Panc1 (cell line): ENCODE results near the gene VPS11. TPM values are rescaled to one million over a fixed set of nuclear protein-coding genes. Genes with fewer than 3 reads are reported as not detected.
A peak's percentile ranks its signal among the peaks of the same experiment; 100 is the strongest.
"Not testable (repeated sequence)": the region's sequence is repeated elsewhere in the genome, so short reads cannot be mapped to it uniquely, and the experiment has no call there.

ENCODE experiments used
- ATAC-seq: fragments of 200-7000 bp; cut with Tn5 transposase; 2 replicates; pipeline ENCODE4 v1.9.1; 2020; ENCODE audit warnings: mild to moderate bottlenecking, moderate library complexity
- BruUV-seq: library from RNA; stranded (reverse); fragments of 400-500 nt; replicated peaks from 2 replicates; lab custom pipeline; 2021; lab: Mats Ljungman, UMichigan
- CTCF ChIA-PET: fragments of 300-600 bp; sonication (Branson Sonifier 250); formaldehyde crosslinking; loops from one replicate; lab custom pipeline; 2022; ENCODE audit warnings: antibody characterized with exemption; lab: Charles Lee
- POLR2A ChIA-PET: fragments of 300-600 bp; sonication (Branson Sonifier 250); formaldehyde crosslinking; loops from one replicate; lab custom pipeline; 2022; ENCODE audit warnings: antibody characterized with exemption; lab: Charles Lee
- DNase-seq: peaks from one replicate; pipeline ENCODE4 v3.0.0-alpha.2; 2010; ENCODE audit warnings: low read depth, low spot score
- H3K27ac ChIP-seq: 2 replicates; pipeline ENCODE4 v1.5.1; 2011; ENCODE audit warnings: mild to moderate bottlenecking, low read length, inconsistent platforms
- H3K27me3 ChIP-seq: fragments of 200-500 bp; sonication (Bioruptor generic); 2 replicates; pipeline ENCODE4 v1.6.0; 2014; ENCODE audit warnings: low read length, inconsistent platforms; ENCODE audit not compliant: control insufficient read depth, insufficient read depth
- H3K36me3 ChIP-seq: fragments of 200-500 bp; sonication (Bioruptor generic); 2 replicates; pipeline ENCODE4 v1.5.1; 2014; ENCODE audit warnings: inconsistent platforms, mild to moderate bottlenecking, low read length, moderate library complexity; ENCODE audit not compliant: control insufficient read depth, insufficient read depth
- H3K4me1 ChIP-seq: 2 replicates; pipeline ENCODE4 v1.5.1; 2011; ENCODE audit warnings: inconsistent platforms, mild to moderate bottlenecking, low read length, moderate library complexity; ENCODE audit not compliant: control insufficient read depth, insufficient read depth
- H3K4me3 ChIP-seq, 2 experiments: 2 replicates each; pipeline ENCODE4 v1.5.1; 2011 to 2012; ENCODE audit warnings: low read depth in 2 of 2, low read length in 2 of 2, mild to moderate bottlenecking in 2 of 2, inconsistent platforms in 1 of 2, moderate library complexity in 1 of 2
- H3K9me3 ChIP-seq: fragments of 200-500 bp; sonication (Bioruptor generic); 2 replicates; pipeline ENCODE4 v1.5.1; 2014; ENCODE audit warnings: low read depth, mild to moderate bottlenecking, inconsistent platforms, low read length, moderate library complexity; ENCODE audit not compliant: control insufficient read depth, insufficient read depth
- POLR2AphosphoS5 ChIP-seq: IDR thresholded peaks from 2 replicates; pipeline ENCODE4 v1.6.1; 2012; ENCODE audit warnings: mild to moderate bottlenecking, low read depth, low read length, moderate library complexity
- SIN3A ChIP-seq: IDR thresholded peaks from 2 replicates; pipeline ENCODE4 v1.6.1; 2012; ENCODE audit warnings: low read depth, mild to moderate bottlenecking, low read length, moderate library complexity, borderline replicate concordance; ENCODE audit not compliant: insufficient read depth
- TCF7L2 ChIP-seq: IDR thresholded peaks from 2 replicates; pipeline ENCODE4 v1.6.1; 2011; ENCODE audit warnings: mild to moderate bottlenecking, low read depth, low read length, inconsistent platforms
- in situ Hi-C: cut with HindIII; loops from 2 replicates; pipeline ENCODE4 v1.10.0; 2016; ENCODE audit warnings: low sequenced_read_pairs, low pct_unique_long_range_greater_than_20kb
- intact Hi-C: fragments of 100-400 bp; cut with micrococcal nuclease; formaldehyde crosslinking; loops from one replicate; pipeline ENCODE4 v1.10.0; 2022; ENCODE audit not compliant: unreplicated experiment
- total RNA-seq: library from RNA; stranded (reverse); gene quantifications from one replicate; pipeline ENCODE4 v1.2.1, GENCODE V29; 2021; ENCODE audit not compliant: unreplicated experiment
- TF ChIP-seq, protein P1 (sequence below): fragments of 450-650 bp; IDR thresholded peaks from 2 replicates; pipeline ENCODE4 v1.5.1; 2017; ENCODE audit warnings: mild to moderate bottlenecking
- TF ChIP-seq, protein P2 (sequence below), 2 experiments: IDR thresholded peaks; 2 replicates each; pipeline ENCODE4 v1.6.1; 2011 to 2012; ENCODE audit warnings: low read depth in 2 of 2, control low read depth in 1 of 2, low read length in 1 of 2, mild to moderate bottlenecking in 1 of 2, moderate library complexity in 1 of 2; ENCODE audit not compliant: insufficient read depth in 1 of 2

Gene VPS11
- total RNA-seq, 1 experiment from 2014 or later: 28.2 TPM

DNA sequence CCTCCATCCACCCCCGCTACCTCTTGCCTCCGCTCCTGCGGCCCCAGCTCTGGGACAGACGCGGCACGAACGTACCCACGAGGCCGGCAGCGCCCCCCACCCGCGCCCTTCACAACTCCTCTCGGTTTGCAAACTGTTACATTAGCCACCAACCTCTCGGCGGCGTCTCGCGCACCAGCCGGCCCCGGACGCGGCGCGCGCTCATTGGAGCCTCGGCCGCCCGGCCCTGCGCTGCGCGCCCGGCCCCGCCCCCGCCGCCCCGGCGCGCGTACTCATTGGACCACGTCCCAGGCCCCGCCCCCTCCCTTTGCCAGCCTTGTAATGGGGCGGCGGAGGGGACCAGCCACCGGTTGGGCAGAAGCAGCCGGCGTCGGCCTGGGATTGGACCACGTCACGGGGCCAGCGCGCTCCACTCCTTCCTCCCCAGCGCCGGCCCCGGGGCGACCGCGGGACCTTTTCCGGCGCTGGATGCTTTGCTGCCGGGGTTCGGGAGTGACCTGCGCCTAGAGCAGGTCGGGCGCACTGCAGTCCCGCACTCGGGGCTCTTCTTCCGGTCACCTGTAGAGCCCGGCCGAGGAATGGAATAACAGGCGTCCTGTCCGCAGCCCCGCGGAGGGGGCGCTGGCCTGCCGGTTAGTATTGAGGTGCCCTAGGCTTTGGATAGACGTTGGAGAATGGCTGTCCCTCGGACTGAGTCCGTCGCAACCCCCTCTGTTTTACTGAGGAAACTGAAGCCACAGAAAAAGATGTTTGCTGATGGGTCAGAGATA, 10.4 kb upstream of the VPS11 start, which contains the start of gene HYOU1:
TSS of gene HYOU1 (minus strand) at position 206 of the 770 bp plus-strand sequence. CDS start 1,045 bp downstream, outside the sequence.
- in situ Hi-C loops: no loop called here
- H3K27ac ChIP-seq: peak within 1 kb of the TSS; percentile 94
- no peaks in the 10 kb centered on the region for H3K27me3 ChIP-seq
- ChIA-PET POLR2A (no interaction called here), CTCF (interaction anchor here (0.5 kb wide), 1 partner anchor 24 kb away, joined by 3 read pairs; no protein-coding TSS in a partner anchor)
- no TSS peak for BruUV-seq
- peak within 1 kb of the TSS; percentile 87 to 97 for H3K4me3 ChIP-seq
- intact Hi-C loops: no loop called here
- H3K9me3 ChIP-seq: no peaks in the 10 kb centered on the region
- peaks cover 19% of the 10 kb centered on the region; the same call in 1 of the 2 replicates for H3K36me3 ChIP-seq
- ATAC-seq (peak; percentile 98), DNase-seq (peak; percentile 53)
- H3K4me1 ChIP-seq: peaks cover 7% of the 10 kb centered on the region; the same call in 1 of the 2 replicates
- TF ChIP-seq TCF7L2 (no peak), SIN3A (0 out of 2 replicates have a peak, but pooled peaks have one; percentile 75), POLR2AphosphoS5 (peak; percentile 82)

DNA sequence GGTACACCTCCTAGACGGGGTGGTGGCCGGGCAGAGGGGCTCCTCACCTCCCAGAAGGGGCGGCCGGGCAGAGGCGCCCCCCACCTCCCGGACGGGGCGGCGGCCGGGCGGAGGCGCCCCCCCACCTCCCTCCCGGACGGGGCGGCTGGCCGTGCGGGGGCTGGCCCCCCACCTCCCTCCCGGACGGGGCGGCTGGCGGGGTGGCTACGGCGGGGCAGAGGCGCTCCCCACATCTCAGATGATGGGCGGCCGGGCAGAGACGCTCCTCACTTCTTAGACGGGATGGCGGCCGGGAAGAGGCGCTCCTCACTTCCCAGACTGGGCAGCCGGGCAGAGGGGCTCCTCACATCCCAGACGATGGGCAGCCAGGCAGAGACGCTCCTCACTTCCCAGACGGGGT, 8.5 kb upstream of the VPS11 start:
- H3K4me3 ChIP-seq, H3K36me3 ChIP-seq, ATAC-seq, DNase-seq, H3K27me3 ChIP-seq, H3K9me3 ChIP-seq, H3K27ac ChIP-seq, intact Hi-C loops, H3K4me1 ChIP-seq, in situ Hi-C loops, BruUV-seq: not testable (repeated sequence)
- ChIA-PET CTCF (interaction anchor here (0.7 kb wide), 1 partner anchor 40 kb away, joined by 3 read pairs; no protein-coding TSS in a partner anchor), POLR2A (interaction anchor here (1.2 kb wide), 1 partner anchor 8 kb away, joined by 3 read pairs; the partner anchor contains the start of gene VPS11)

DNA sequence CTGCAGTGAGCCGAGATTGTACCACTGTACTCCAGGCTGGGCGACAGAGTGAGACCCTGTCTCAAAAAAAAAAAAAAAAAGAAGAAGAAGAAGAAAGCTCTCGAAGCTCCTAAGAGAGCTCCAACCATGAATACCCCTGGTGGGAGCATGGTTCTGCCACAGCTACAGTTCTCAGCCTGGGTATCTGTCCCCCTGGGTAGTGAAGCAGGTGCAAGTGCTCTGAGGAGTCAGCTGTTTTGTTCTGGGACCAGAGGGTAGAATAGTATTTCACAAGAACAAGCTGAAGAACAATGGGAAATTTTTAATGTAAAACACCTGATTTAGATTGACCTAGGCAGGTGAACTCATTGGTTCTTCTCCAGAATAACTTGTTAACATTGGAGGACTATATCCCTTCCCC, 6.4 kb upstream of the VPS11 start:
- DNase-seq (no peak), ATAC-seq (no peak)
- H3K36me3 ChIP-seq: peaks cover 2% of the 10 kb centered on the region; the same call in 1 of the 2 replicates
- no peaks in the 10 kb centered on the region for H3K9me3 ChIP-seq
- POLR2A ChIA-PET: interaction anchor here (0.6 to 0.7 kb wide), 2 partner anchors 168 to 260 kb away, joined by 5 to 8 read pairs; no protein-coding TSS in a partner anchor
- peaks cover 3% of the 10 kb centered on the region; the same call in 1 of the 2 replicates for H3K4me1 ChIP-seq
- TF ChIP-seq, protein P1, sequence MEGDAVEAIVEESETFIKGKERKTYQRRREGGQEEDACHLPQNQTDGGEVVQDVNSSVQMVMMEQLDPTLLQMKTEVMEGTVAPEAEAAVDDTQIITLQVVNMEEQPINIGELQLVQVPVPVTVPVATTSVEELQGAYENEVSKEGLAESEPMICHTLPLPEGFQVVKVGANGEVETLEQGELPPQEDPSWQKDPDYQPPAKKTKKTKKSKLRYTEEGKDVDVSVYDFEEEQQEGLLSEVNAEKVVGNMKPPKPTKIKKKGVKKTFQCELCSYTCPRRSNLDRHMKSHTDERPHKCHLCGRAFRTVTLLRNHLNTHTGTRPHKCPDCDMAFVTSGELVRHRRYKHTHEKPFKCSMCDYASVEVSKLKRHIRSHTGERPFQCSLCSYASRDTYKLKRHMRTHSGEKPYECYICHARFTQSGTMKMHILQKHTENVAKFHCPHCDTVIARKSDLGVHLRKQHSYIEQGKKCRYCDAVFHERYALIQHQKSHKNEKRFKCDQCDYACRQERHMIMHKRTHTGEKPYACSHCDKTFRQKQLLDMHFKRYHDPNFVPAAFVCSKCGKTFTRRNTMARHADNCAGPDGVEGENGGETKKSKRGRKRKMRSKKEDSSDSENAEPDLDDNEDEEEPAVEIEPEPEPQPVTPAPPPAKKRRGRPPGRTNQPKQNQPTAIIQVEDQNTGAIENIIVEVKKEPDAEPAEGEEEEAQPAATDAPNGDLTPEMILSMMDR: no peak
- no peak for TF ChIP-seq TCF7L2
- no peak for TF ChIP-seq SIN3A
- no peak for TF ChIP-seq POLR2AphosphoS5
- TF ChIP-seq, protein P2, sequence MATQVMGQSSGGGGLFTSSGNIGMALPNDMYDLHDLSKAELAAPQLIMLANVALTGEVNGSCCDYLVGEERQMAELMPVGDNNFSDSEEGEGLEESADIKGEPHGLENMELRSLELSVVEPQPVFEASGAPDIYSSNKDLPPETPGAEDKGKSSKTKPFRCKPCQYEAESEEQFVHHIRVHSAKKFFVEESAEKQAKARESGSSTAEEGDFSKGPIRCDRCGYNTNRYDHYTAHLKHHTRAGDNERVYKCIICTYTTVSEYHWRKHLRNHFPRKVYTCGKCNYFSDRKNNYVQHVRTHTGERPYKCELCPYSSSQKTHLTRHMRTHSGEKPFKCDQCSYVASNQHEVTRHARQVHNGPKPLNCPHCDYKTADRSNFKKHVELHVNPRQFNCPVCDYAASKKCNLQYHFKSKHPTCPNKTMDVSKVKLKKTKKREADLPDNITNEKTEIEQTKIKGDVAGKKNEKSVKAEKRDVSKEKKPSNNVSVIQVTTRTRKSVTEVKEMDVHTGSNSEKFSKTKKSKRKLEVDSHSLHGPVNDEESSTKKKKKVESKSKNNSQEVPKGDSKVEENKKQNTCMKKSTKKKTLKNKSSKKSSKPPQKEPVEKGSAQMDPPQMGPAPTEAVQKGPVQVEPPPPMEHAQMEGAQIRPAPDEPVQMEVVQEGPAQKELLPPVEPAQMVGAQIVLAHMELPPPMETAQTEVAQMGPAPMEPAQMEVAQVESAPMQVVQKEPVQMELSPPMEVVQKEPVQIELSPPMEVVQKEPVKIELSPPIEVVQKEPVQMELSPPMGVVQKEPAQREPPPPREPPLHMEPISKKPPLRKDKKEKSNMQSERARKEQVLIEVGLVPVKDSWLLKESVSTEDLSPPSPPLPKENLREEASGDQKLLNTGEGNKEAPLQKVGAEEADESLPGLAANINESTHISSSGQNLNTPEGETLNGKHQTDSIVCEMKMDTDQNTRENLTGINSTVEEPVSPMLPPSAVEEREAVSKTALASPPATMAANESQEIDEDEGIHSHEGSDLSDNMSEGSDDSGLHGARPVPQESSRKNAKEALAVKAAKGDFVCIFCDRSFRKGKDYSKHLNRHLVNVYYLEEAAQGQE (IDR thresholded peaks at IDR 0.05; ENCODE audit: insufficient read depth in 1 of 2, low read depth in 2 of 2, low read length in 1 of 2): no peak
- H3K4me3 ChIP-seq: no peak overlapping the region
- CTCF ChIA-PET: no interaction called here
- in situ Hi-C loops (no loop called here), intact Hi-C loops (no loop called here)
- no peaks in the 10 kb centered on the region for H3K27me3 ChIP-seq
- BruUV-seq: no TSS peak
- no peak overlapping the region for H3K27ac ChIP-seq
